Hepatocyte (in vitro differentiated cells): Measurements from ENCODE around the gene PDE4D. TPM values are rescaled to one million over a fixed set of nuclear protein-coding genes. Genes with fewer than 3 reads are reported as not detected.

Experiments used
- DNase-seq: peaks from one replicate; pipeline ENCODE4 v3.0.0-alpha.2; 2016; ENCODE audit warnings: low spot score
- H2AFZ ChIP-seq: fragments of 200-600 bp; sonication (generic); 2 replicates; pipeline ENCODE4 v1.6.0; 2016; ENCODE audit warnings: antibody characterized with exemption, mild to moderate bottlenecking
- H3K27ac ChIP-seq: fragments of 200-600 bp; sonication (generic); 2 replicates; pipeline ENCODE4 v1.5.1; 2016; ENCODE audit warnings: mild to moderate bottlenecking
- H3K27me3 ChIP-seq: fragments of 200-600 bp; sonication (generic); 2 replicates; pipeline ENCODE4 v1.6.1; 2016
- H3K36me3 ChIP-seq: fragments of 200-600 bp; sonication (generic); replicated peaks from 2 replicates; pipeline ENCODE4 v1.5.1; 2016; ENCODE audit warnings: low read depth; ENCODE audit not compliant: insufficient read depth
- H3K4me1 ChIP-seq: fragments of 200-600 bp; sonication (generic); 2 replicates; pipeline ENCODE4 v1.5.1; 2016; ENCODE audit warnings: mild to moderate bottlenecking, moderate library complexity; ENCODE audit not compliant: insufficient read depth
- H3K4me2 ChIP-seq: fragments of 200-600 bp; sonication (generic); 2 replicates; pipeline ENCODE4 v1.6.0; 2016
- H3K4me3 ChIP-seq: fragments of 200-600 bp; sonication (generic); 2 replicates; pipeline ENCODE4 v1.5.1; 2016; ENCODE audit warnings: mild to moderate bottlenecking
- H3K79me2 ChIP-seq: fragments of 200-600 bp; sonication (generic); 2 replicates; pipeline ENCODE4 v1.6.0; 2017; ENCODE audit warnings: mild to moderate bottlenecking
- H3K9me2 ChIP-seq: fragments of 200-600 bp; sonication (generic); replicated peaks from 2 replicates; pipeline ENCODE4 v1.6.0; 2017; ENCODE audit warnings: mild to moderate bottlenecking; ENCODE audit not compliant: insufficient read depth
- H3K9me3 ChIP-seq: fragments of 200-600 bp; sonication (generic); 2 replicates; pipeline ENCODE4 v1.5.1; 2016; ENCODE audit warnings: low read depth, mild to moderate bottlenecking
- H4K20me1 ChIP-seq: fragments of 200-600 bp; sonication (generic); 2 replicates; pipeline ENCODE4 v1.6.0; 2016; ENCODE audit warnings: mild to moderate bottlenecking; ENCODE audit not compliant: insufficient read depth, poor library complexity, severe bottlenecking
- EZH2 ChIP-seq: fragments of 200-600 bp; sonication (generic); IDR thresholded peaks from 2 replicates; pipeline ENCODE4 v1.6.1; 2016; ENCODE audit warnings: antibody characterized with exemption, mild to moderate bottlenecking, borderline replicate concordance
- EZH2phosphoT487 ChIP-seq: fragments of 200-600 bp; sonication (generic); IDR thresholded peaks from one replicate; pipeline ENCODE4 v1.6.1; 2018; ENCODE audit warnings: antibody characterized with exemption, mild to moderate bottlenecking, low read depth, moderate library complexity; ENCODE audit not compliant: unreplicated experiment, severe bottlenecking
- WGBS: methylation state at CpG from one replicate; pipeline ENCODE4 v1.1.6; 2016; ENCODE audit warnings: low lambda C conversion rate; ENCODE audit errors: missing lambda C conversion rate; 5-methylcytosine and 5-hydroxymethylcytosine counted together
- polyA plus RNA-seq: library from polyadenylated mRNA; unstranded; fragments of >200 nt; fragmentation: Nextera tagmentation; extraction: Ambion mirVana; gene quantifications from 2 replicates; pipeline ENCODE4 v1.2.1, GENCODE V29; 2016
- total RNA-seq: library from RNA; depleted of rRNA; stranded (reverse); fragments of >200 nt; gene quantifications from 2 replicates; pipeline ENCODE4 v1.2.3, GENCODE V29; 2014
- TF ChIP-seq, protein P1 (sequence below): fragments of 200-600 bp; sonication (generic); IDR thresholded peaks from 2 replicates; pipeline ENCODE4 v1.5.1; 2016; ENCODE audit warnings: antibody characterized with exemption, mild to moderate bottlenecking; ENCODE audit not compliant: poor library complexity

The PDE4D gene
- total and polyA plus RNA-seq, 2 experiments from 2014 or later, result 14.5 to 45.2 TPM

DNA sequence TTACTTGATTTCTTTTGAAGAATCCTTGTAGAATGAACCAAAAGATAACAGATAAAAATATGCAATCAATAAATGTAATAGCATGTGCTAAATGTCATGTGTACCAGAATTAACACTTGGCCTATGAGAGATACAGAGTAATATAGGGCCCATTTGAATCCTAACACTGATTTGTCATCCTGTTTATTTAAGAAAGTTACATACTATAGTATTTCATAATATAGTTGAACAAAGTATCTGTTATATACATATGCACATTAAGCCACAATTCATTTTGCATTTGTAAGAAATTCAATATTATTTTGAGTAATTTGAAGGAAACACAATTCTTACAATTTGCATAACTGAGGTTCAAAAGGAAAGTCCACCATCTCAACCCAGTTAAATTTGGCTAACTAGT, 389.5 kb downstream of the PDE4D start:
- no peaks in the 10 kb centered on the region for H3K4me1 ChIP-seq
- DNase-seq, result no peak
- no peaks in the 10 kb centered on the region for H4K20me1 ChIP-seq
- no peak overlapping the region for H3K4me3 ChIP-seq
- no peaks in the 10 kb centered on the region for H3K9me2 ChIP-seq
- H3K27ac ChIP-seq, result no peak overlapping the region
- H3K36me3 ChIP-seq, result no peaks in the 10 kb centered on the region
- H3K4me2 ChIP-seq, result no peak overlapping the region
- H3K9me3 ChIP-seq, result no peaks in the 10 kb centered on the region
- no peaks in the 10 kb centered on the region for H3K79me2 ChIP-seq
- H2AFZ ChIP-seq, result no peak overlapping the region
- TF ChIP-seq EZH2 (no peak), EZH2phosphoT487 (no peak)
- TF ChIP-seq, protein P1, sequence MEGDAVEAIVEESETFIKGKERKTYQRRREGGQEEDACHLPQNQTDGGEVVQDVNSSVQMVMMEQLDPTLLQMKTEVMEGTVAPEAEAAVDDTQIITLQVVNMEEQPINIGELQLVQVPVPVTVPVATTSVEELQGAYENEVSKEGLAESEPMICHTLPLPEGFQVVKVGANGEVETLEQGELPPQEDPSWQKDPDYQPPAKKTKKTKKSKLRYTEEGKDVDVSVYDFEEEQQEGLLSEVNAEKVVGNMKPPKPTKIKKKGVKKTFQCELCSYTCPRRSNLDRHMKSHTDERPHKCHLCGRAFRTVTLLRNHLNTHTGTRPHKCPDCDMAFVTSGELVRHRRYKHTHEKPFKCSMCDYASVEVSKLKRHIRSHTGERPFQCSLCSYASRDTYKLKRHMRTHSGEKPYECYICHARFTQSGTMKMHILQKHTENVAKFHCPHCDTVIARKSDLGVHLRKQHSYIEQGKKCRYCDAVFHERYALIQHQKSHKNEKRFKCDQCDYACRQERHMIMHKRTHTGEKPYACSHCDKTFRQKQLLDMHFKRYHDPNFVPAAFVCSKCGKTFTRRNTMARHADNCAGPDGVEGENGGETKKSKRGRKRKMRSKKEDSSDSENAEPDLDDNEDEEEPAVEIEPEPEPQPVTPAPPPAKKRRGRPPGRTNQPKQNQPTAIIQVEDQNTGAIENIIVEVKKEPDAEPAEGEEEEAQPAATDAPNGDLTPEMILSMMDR, result no peak
- no peaks in the 10 kb centered on the region for H3K27me3 ChIP-seq

DNA sequence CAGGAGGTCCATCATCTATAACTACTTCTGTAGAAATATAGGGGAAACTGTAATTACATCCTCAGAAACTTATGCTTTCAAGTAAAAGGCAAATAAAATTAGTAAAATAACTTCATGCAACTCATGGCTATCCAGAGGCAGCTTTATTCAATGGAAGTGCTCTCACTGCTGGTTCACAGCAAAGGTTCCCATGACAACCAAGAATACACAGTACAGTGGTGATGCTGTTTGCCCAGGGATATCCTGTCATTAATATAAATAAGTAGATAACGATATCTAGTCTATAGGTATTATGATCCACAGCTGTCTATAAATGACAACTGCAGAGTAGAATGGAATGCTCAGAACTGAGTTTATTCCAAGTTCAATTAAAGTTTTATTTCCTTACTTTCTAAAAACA, 390.3 kb downstream of the PDE4D start:
- Histone ChIP-seq H3K27ac (no peak overlapping the region), H3K27me3 (no peaks in the 10 kb centered on the region), H3K4me2 (no peak overlapping the region), H3K9me2 (no peaks in the 10 kb centered on the region), H3K79me2 (no peaks in the 10 kb centered on the region), H3K4me3 (no peak overlapping the region), H3K36me3 (no peaks in the 10 kb centered on the region), H3K9me3 (no peaks in the 10 kb centered on the region), H4K20me1 (no peaks in the 10 kb centered on the region), H2AFZ (no peak overlapping the region), H3K4me1 (no peaks in the 10 kb centered on the region)
- DNase-seq, result no peak
- 58% methylated on average over 1 of the region's 1 CpG for WGBS
- TF ChIP-seq EZH2phosphoT487 (no peak), EZH2 (no peak)
- TF ChIP-seq, protein P1, result no peak

GRCh38 chr5:59501316-59501715, 392.2 kb downstream of the PDE4D start:
- no peak for DNase-seq
- H3K27ac ChIP-seq, result no peak overlapping the region
- no peak overlapping the region for H2AFZ ChIP-seq
- no peaks in the 10 kb centered on the region for H3K9me3 ChIP-seq
- H3K9me2 ChIP-seq, result no peaks in the 10 kb centered on the region
- H3K4me3 ChIP-seq, result no peak overlapping the region
- peaks cover 8% of the 10 kb centered on the region for H3K79me2 ChIP-seq
- 82% methylated on average over 1 of the region's 1 CpG for WGBS
- no peaks in the 10 kb centered on the region for H3K36me3 ChIP-seq
- TF ChIP-seq, protein P1, result no peak
- TF ChIP-seq EZH2phosphoT487, result no peak
- TF ChIP-seq EZH2, result no peak
- H3K27me3 ChIP-seq, result no peaks in the 10 kb centered on the region
- no peaks in the 10 kb centered on the region for H4K20me1 ChIP-seq
- H3K4me1 ChIP-seq, result no peaks in the 10 kb centered on the region
- no peak overlapping the region for H3K4me2 ChIP-seq

DNA sequence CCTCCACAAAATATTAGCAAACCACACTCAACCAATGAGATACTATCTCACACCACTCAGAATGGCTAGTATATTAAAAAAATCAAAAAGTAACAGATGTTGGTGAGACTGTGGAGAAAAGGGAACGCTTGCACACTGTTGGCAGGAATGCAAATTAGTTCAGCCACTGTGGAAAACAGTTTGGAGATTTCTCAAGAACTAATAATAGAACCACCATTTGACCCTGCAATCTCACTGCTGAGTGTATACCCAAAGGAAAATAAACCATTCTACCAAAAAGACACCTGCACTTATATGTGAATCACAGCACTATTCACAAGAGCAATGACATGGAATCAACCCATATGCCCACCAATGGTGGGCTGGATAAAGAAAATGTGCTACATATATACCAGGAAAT, 393.5 kb downstream of the PDE4D start:
- Histone ChIP-seq H4K20me1 (no peaks in the 10 kb centered on the region), H3K27me3 (no peaks in the 10 kb centered on the region), H3K4me3 (no peak overlapping the region), H3K79me2 (peaks cover 8% of the 10 kb centered on the region), H3K9me2 (no peaks in the 10 kb centered on the region), H3K9me3 (no peaks in the 10 kb centered on the region), H3K4me2 (no peak overlapping the region), H3K4me1 (no peaks in the 10 kb centered on the region), H3K27ac (no peak overlapping the region), H3K36me3 (no peaks in the 10 kb centered on the region), H2AFZ (no peak overlapping the region)
- WGBS, result 95% methylated on average over 1 of the region's 1 CpG
- DNase-seq, result no peak
- TF ChIP-seq, protein P1, result no peak
- TF ChIP-seq EZH2 (no peak), EZH2phosphoT487 (no peak)
